ENCODE results near the gene HFM1. TPM values are rescaled to one million over a fixed set of nuclear protein-coding genes. Genes with fewer than 3 reads are reported as not detected.

The HFM1 gene
- total and polyA plus RNA-seq, 12 donors, result 0.17 to 7.8 (median 2.9) TPM

DNA sequence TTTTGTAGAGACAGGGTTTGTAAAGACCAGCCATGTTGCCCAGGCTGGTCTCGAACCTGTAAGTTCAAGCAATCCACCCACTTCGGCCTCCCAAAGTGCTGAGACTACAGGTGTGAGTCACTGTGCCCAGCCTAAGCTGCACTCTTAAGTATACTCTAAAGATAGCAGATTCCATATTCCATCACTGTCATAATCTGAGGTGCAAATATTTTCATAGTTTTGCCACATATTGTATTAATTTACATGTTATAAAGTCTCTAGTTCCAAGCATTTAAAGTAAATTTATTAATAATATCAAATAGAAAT is 121.3 kb downstream of the HFM1 start:
- H3K36me3 ChIP-seq, result no peaks in the 10 kb centered on the region
- H3K27me3 ChIP-seq, result no peaks in the 10 kb centered on the region
- TF ChIP-seq, protein P1, sequence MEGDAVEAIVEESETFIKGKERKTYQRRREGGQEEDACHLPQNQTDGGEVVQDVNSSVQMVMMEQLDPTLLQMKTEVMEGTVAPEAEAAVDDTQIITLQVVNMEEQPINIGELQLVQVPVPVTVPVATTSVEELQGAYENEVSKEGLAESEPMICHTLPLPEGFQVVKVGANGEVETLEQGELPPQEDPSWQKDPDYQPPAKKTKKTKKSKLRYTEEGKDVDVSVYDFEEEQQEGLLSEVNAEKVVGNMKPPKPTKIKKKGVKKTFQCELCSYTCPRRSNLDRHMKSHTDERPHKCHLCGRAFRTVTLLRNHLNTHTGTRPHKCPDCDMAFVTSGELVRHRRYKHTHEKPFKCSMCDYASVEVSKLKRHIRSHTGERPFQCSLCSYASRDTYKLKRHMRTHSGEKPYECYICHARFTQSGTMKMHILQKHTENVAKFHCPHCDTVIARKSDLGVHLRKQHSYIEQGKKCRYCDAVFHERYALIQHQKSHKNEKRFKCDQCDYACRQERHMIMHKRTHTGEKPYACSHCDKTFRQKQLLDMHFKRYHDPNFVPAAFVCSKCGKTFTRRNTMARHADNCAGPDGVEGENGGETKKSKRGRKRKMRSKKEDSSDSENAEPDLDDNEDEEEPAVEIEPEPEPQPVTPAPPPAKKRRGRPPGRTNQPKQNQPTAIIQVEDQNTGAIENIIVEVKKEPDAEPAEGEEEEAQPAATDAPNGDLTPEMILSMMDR (IDR thresholded peaks at IDR 0.05), result no peak
- H3K4me1 ChIP-seq, result peaks cover 0 to 9% (median 0%) of the 10 kb centered on the region in 9 donors
- no peak for ATAC-seq
- DNase-seq, result no peak
- H3K4me3 ChIP-seq, result peak overlapping the region in 1 of 10 donors; percentile 30
- intact Hi-C loops (cut with DNase I), result loop anchor here (2.0 to 10.0 kb wide), 8 partner anchors 117 to 644 kb away; partner anchors contain the start of genes HFM1 (in 7 of the 10) and CDC7 (in 6 of the 10)
- H3K27ac ChIP-seq, result no peak overlapping the region
- 89 to 94% methylated on average over 2 of the region's 2 CpGs for WGBS, 2 donors
- no peaks in the 10 kb centered on the region for H3K9me3 ChIP-seq

GRCh38 chr1:91282695-91283420 is 121.8 kb downstream of the HFM1 start:
- Histone ChIP-seq H3K4me3 (peak overlapping the region in 5 of 10 donors; percentile 12 to 30 (median 29)), H3K27ac (no peak overlapping the region), H3K27me3 (no peaks in the 10 kb centered on the region), H3K4me1 (peaks cover 0 to 9% (median 0%) of the 10 kb centered on the region in 9 donors), H3K9me3 (no peaks in the 10 kb centered on the region), H3K36me3 (no peaks in the 10 kb centered on the region)
- WGBS, 2 donors, result 45% methylated on average over 6 of the region's 6 CpGs
- peak in 1 of 2 donors; percentile 59 for DNase-seq
- peak in 7 of 8 donors; percentile 56 to 75 (median 73) for ATAC-seq
- intact Hi-C loops (cut with DNase I), result loop anchor here (1.0 to 10.0 kb wide), 9 partner anchors 117 to 644 kb away; partner anchors contain the start of genes HFM1 (in 7 of the 10) and CDC7 (in 6 of the 10)
- TF ChIP-seq, protein P1 (IDR thresholded peaks at IDR 0.05), result peak; percentile 57 to 89 (median 83)

GRCh38 chr1:91281782-91282181 is 122.9 kb downstream of the HFM1 start:
- Histone ChIP-seq H3K9me3 (no peaks in the 10 kb centered on the region), H3K4me1 (peaks cover 0 to 9% (median 0%) of the 10 kb centered on the region in 9 donors), H3K4me3 (no peak overlapping the region), H3K36me3 (no peaks in the 10 kb centered on the region), H3K27me3 (no peaks in the 10 kb centered on the region), H3K27ac (no peak overlapping the region)
- WGBS, 2 donors, result 74% methylated on average over 6 of the region's 6 CpGs
- DNase-seq (no peak), ATAC-seq (no peak)
- intact Hi-C loops (cut with DNase I), result loop anchor here (1.0 to 10.0 kb wide), 9 partner anchors 119 to 646 kb away; partner anchors contain the start of genes HFM1 (in 7 of the 10) and CDC7 (in 6 of the 10)
- TF ChIP-seq, protein P1 (IDR thresholded peaks at IDR 0.05), result no peak

DNA sequence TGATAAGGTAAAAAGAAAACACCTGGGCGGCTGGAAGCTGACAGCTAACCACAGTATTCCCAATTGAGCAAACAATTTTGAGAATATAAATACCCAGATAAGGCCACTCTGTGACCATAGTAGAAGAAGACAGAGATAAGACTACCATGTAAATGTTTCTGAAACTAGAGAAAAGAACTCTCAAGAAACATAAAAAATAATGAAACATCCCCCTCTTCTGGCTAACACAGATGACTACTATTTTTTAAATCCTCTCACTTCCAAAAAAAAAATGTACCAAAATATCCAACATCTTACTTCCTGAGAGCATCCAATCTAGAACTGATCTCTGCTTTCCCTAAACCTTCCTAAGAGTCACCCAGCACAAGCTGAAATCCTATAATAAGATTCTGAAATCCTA is 125.9 kb downstream of the HFM1 start:
- WGBS, 2 donors, result 56 to 71% methylated on average over 1 of the region's 1 CpG
- intact Hi-C loops (cut with DNase I), result loop anchor here in 1 of 10 donors (10.0 kb wide), 1 partner anchor 114 kb away; no protein-coding TSS in a partner anchor

More for the DNA sequence above, 125.9 kb downstream of the HFM1 start:
- Histone ChIP-seq H3K4me1 (peaks cover 0 to 9% (median 0%) of the 10 kb centered on the region in 9 donors), H3K4me3 (no peak overlapping the region), H3K36me3 (no peaks in the 10 kb centered on the region), H3K27ac (no peak overlapping the region), H3K27me3 (no peaks in the 10 kb centered on the region), H3K9me3 (no peaks in the 10 kb centered on the region)
- ATAC-seq (no peak), DNase-seq (no peak)
- TF ChIP-seq, protein P1 (IDR thresholded peaks at IDR 0.05), result peak in 6 of 9 donors; percentile 6 to 47 (median 34)
